DND-41 (cell line): ENCODE results near the gene OTOP1.
"Not testable (repeated sequence)": the region's sequence is repeated elsewhere in the genome, so short reads cannot be mapped to it uniquely, and the experiment has no call there.

Experiments
- ATAC-seq: fragments of 200-7000 bp; cut with Tn5 transposase; 3 replicates; pipeline ENCODE4 v1.9.1; 2021; ENCODE audit warnings: low read depth; ENCODE audit not compliant: insufficient read depth
- DNase-seq: peaks from one replicate; pipeline ENCODE4 v3.0.0-alpha.2; 2020
- H2AFZ ChIP-seq: 2 replicates; pipeline ENCODE4 v1.6.0; 2012; ENCODE audit warnings: low read depth, low read length
- H3K27ac ChIP-seq: 2 replicates; pipeline ENCODE4 v1.5.1; 2012; ENCODE audit warnings: low read length, inconsistent platforms
- H3K27me3 ChIP-seq: fragments of 200-600 bp; sonication (generic); 2 replicates; pipeline ENCODE4 v1.6.0; 2012; ENCODE audit warnings: low read length, mild to moderate bottlenecking, inconsistent platforms; ENCODE audit not compliant: insufficient read depth, poor library complexity
- H3K36me3 ChIP-seq: 2 replicates; pipeline ENCODE4 v1.5.1; 2012; ENCODE audit warnings: low read length, inconsistent platforms; ENCODE audit not compliant: insufficient read depth
- H3K4me1 ChIP-seq: 2 replicates; pipeline ENCODE4 v1.5.1; 2012; ENCODE audit warnings: mild to moderate bottlenecking, low read length; ENCODE audit not compliant: insufficient read depth
- H3K4me2 ChIP-seq: 2 replicates; pipeline ENCODE4 v1.6.0; 2012; ENCODE audit warnings: mild to moderate bottlenecking, moderate library complexity, low read length, inconsistent platforms; ENCODE audit not compliant: insufficient read depth
- H3K4me3 ChIP-seq, 2 experiments: fragments of 200-600 bp in 1 of 2; shearing (Covaris generic) in 1 of 2; 2 replicates each; pipeline ENCODE4 v1.5.1; 2012 to 2016; ENCODE audit warnings: inconsistent platforms in 2 of 2, low read length in 2 of 2, mild to moderate bottlenecking in 2 of 2, low read depth in 1 of 2, moderate library complexity in 1 of 2
- H3K79me2 ChIP-seq: 2 replicates; pipeline ENCODE4 v1.6.0; 2012; ENCODE audit warnings: low read length, inconsistent platforms; ENCODE audit not compliant: insufficient read depth
- H3K9ac ChIP-seq: 2 replicates; pipeline ENCODE4 v1.6.0; 2012; ENCODE audit warnings: low read depth, mild to moderate bottlenecking, inconsistent platforms, low read length, moderate library complexity
- H3K9me3 ChIP-seq: 2 replicates; pipeline ENCODE4 v1.5.1; 2012; ENCODE audit warnings: low read length, moderate library complexity, mild to moderate bottlenecking, inconsistent platforms; ENCODE audit not compliant: insufficient read depth, severe bottlenecking
- H4K20me1 ChIP-seq: 2 replicates; pipeline ENCODE4 v1.6.0; 2012; ENCODE audit warnings: low read length; ENCODE audit not compliant: insufficient read depth
- CTCF ChIP-seq: IDR thresholded peaks from 2 replicates; pipeline ENCODE4 v1.5.1; 2012; ENCODE audit warnings: borderline replicate concordance, low read length, moderate library complexity, mild to moderate bottlenecking; ENCODE audit not compliant: poor library complexity, severe bottlenecking; ENCODE audit errors: extremely low read depth
- EZH2 ChIP-seq: IDR thresholded peaks from 3 replicates; pipeline ENCODE4 v1.6.1; 2012; ENCODE audit warnings: borderline replicate concordance, low read depth, mild to moderate bottlenecking, moderate library complexity, low read length, inconsistent platforms; ENCODE audit not compliant: severe bottlenecking

Gene OTOP1

GRCh38 chr4:4170596-4171150, 56.1 kb downstream of the OTOP1 start:
- H2AFZ ChIP-seq = no peak overlapping the region
- no peaks in the 10 kb centered on the region for H3K36me3 ChIP-seq
- no peak overlapping the region for H3K27ac ChIP-seq
- H4K20me1 ChIP-seq = no peaks in the 10 kb centered on the region
- no peak overlapping the region for H3K4me2 ChIP-seq
- no peaks in the 10 kb centered on the region for H3K4me1 ChIP-seq
- TF ChIP-seq EZH2 = no peak
- no peak for TF ChIP-seq CTCF
- ATAC-seq = no peak
- DNase-seq = no peak
- H3K27me3 ChIP-seq = no peaks in the 10 kb centered on the region
- no peaks in the 10 kb centered on the region for H3K9me3 ChIP-seq
- no peaks in the 10 kb centered on the region for H3K79me2 ChIP-seq
- H3K9ac ChIP-seq = no peak overlapping the region
- H3K4me3 ChIP-seq = no peak overlapping the region

- H3K27ac ChIP-seq, H2AFZ ChIP-seq, H3K4me1 ChIP-seq, ATAC-seq, H4K20me1 ChIP-seq, DNase-seq, H3K27me3 ChIP-seq, H3K4me2 ChIP-seq, H3K79me2 ChIP-seq, H3K36me3 ChIP-seq, H3K9me3 ChIP-seq, H3K4me3 ChIP-seq, H3K9ac ChIP-seq: not testable (repeated sequence)
Observed at GRCh38 chr4:4167981-4168780, 58.5 kb downstream of the OTOP1 start.

- ATAC-seq, H3K4me2 ChIP-seq, DNase-seq, H3K27ac ChIP-seq, H3K4me1 ChIP-seq, H3K36me3 ChIP-seq, H3K4me3 ChIP-seq, H3K79me2 ChIP-seq, H3K9ac ChIP-seq, H4K20me1 ChIP-seq, H3K27me3 ChIP-seq, H2AFZ ChIP-seq, H3K9me3 ChIP-seq: not testable (repeated sequence)
Observed at GRCh38 chr4:4166986-4167385, 59.7 kb downstream of the OTOP1 start.

GRCh38 chr4:4165701-4166392, 60.9 kb downstream of the OTOP1 start:
- not testable (repeated sequence) for H3K4me1 ChIP-seq, H3K4me3 ChIP-seq, H3K36me3 ChIP-seq, H3K4me2 ChIP-seq, H2AFZ ChIP-seq, H3K27ac ChIP-seq, DNase-seq, H3K27me3 ChIP-seq, H3K9ac ChIP-seq, H3K9me3 ChIP-seq, H3K79me2 ChIP-seq, H4K20me1 ChIP-seq, ATAC-seq

- H3K4me3 ChIP-seq, H3K27me3 ChIP-seq, DNase-seq: not testable (repeated sequence)
Observed at GRCh38 chr4:4164532-4165173, 62.1 kb downstream of the OTOP1 start.

GRCh38 chr4:4162186-4162585, 64.5 kb downstream of the OTOP1 start:
- not testable (repeated sequence) for H3K4me1 ChIP-seq, H2AFZ ChIP-seq, H3K9ac ChIP-seq, ATAC-seq, H3K4me3 ChIP-seq, H3K36me3 ChIP-seq, H3K27me3 ChIP-seq, H4K20me1 ChIP-seq, H3K79me2 ChIP-seq, H3K27ac ChIP-seq, DNase-seq, H3K4me2 ChIP-seq, H3K9me3 ChIP-seq

More at GRCh38 chr4:4164532-4165173, 62.1 kb downstream of the OTOP1 start:
- ATAC-seq, H3K4me1 ChIP-seq, H3K9ac ChIP-seq, H3K36me3 ChIP-seq, H3K79me2 ChIP-seq, H4K20me1 ChIP-seq, H3K4me2 ChIP-seq, H3K9me3 ChIP-seq, H3K27ac ChIP-seq, H2AFZ ChIP-seq: not testable (repeated sequence)
